Liver (tissue), 3 donors: Measurements from ENCODE around the gene UNC80.

Source experiments
- CTCF ChIP-seq: fragments of 150-350 bp; IDR thresholded peaks from 2 replicates; pipeline ENCODE4 v1.5.1; 2017; ENCODE audit warnings: improper control_type of control experiment, low read depth, low read length; ENCODE audit not compliant: missing input control
- SP1 ChIP-seq: IDR thresholded peaks from 2 replicates; pipeline ENCODE4 v1.6.1; 2018; ENCODE audit warnings: antibody characterized with exemption, mild to moderate bottlenecking
- YY1 ChIP-seq: IDR thresholded peaks from 2 replicates; pipeline ENCODE4 v1.6.1; 2016; ENCODE audit warnings: antibody characterized with exemption, mild to moderate bottlenecking
- ZBTB33 ChIP-seq: IDR thresholded peaks from 2 replicates; pipeline ENCODE4 v1.6.1; 2016; ENCODE audit warnings: antibody characterized with exemption
- donor health status: healthy.
- donor health status: healthy.

GRCh38 chr2:209878701-209879100 is 107.1 kb downstream of the UNC80 start:
- TF ChIP-seq YY1 = no peak
- no peak for TF ChIP-seq SP1
- TF ChIP-seq CTCF = no peak
- TF ChIP-seq ZBTB33 = no peak
